OCI-LY7 (cell line): ENCODE results near the gene NPM3. TPM values are rescaled to one million over a fixed set of nuclear protein-coding genes. Genes with fewer than 3 reads are reported as not detected.

Experiments used
- BruUV-seq: library from RNA; stranded (reverse); fragments of 400-500 nt; replicated peaks from 2 replicates; lab custom pipeline; 2021; lab: Mats Ljungman, UMichigan
- CTCF ChIA-PET: fragments of 300-600 bp; sonication (Branson Sonifier 250); formaldehyde crosslinking; loops from one replicate; lab custom pipeline; 2022; ENCODE audit warnings: antibody characterized with exemption; ENCODE audit not compliant: unreplicated experiment; lab: Charles Lee
- POLR2A ChIA-PET: fragments of 300-600 bp; sonication (Branson Sonifier 250); formaldehyde crosslinking; loops from one replicate; lab custom pipeline; 2022; ENCODE audit warnings: antibody characterized with exemption; lab: Charles Lee
- DNase-seq: peaks from one replicate; pipeline ENCODE4 v3.0.0-alpha.2; 2015; ENCODE audit warnings: low spot score
- H2AFZ ChIP-seq: fragments of 200-600 bp; sonication (generic), shearing (Covaris generic); 2 replicates; pipeline ENCODE4 v1.6.1; 2014; ENCODE audit warnings: mild to moderate bottlenecking, antibody characterized with exemption, low read length, moderate library complexity
- H3K27ac ChIP-seq: fragments of 200-600 bp; sonication (generic); 2 replicates; pipeline ENCODE4 v1.5.1; 2014; ENCODE audit warnings: mixed run types, low read depth, mild to moderate bottlenecking, moderate library complexity, low read length, inconsistent platforms; ENCODE audit not compliant: poor library complexity, severe bottlenecking
- H3K36me3 ChIP-seq: fragments of 200-600 bp; sonication (generic); 2 replicates; pipeline ENCODE4 v1.6.1; 2014; ENCODE audit warnings: mild to moderate bottlenecking, antibody characterized with exemption, low read length, moderate library complexity, mixed read lengths; ENCODE audit not compliant: insufficient read depth
- H3K4me1 ChIP-seq: fragments of 200-600 bp; sonication (generic); 2 replicates; pipeline ENCODE4 v1.5.1; 2014; ENCODE audit warnings: mild to moderate bottlenecking, low read length; ENCODE audit not compliant: insufficient read depth, poor library complexity, severe bottlenecking
- H3K4me2 ChIP-seq: fragments of 200-600 bp; sonication (generic); 2 replicates; pipeline ENCODE4 v1.6.1; 2014; ENCODE audit warnings: mild to moderate bottlenecking, low read length
- H3K4me3 ChIP-seq: fragments of 200-600 bp; sonication (generic); 2 replicates; pipeline ENCODE4 v1.5.1; 2014; ENCODE audit warnings: mild to moderate bottlenecking, low read depth, low read length; ENCODE audit not compliant: poor library complexity, severe bottlenecking
- H3K79me2 ChIP-seq: fragments of 200-600 bp; sonication (generic); 2 replicates; pipeline ENCODE4 v1.6.1; 2016; ENCODE audit warnings: low read depth, mild to moderate bottlenecking, low read length, moderate library complexity, mixed read lengths; ENCODE audit not compliant: insufficient read depth
- H3K9me2 ChIP-seq: fragments of 200-600 bp; sonication (generic); 2 replicates; pipeline ENCODE4 v1.6.1; 2016; ENCODE audit warnings: mild to moderate bottlenecking, low read length, mixed read lengths; ENCODE audit not compliant: insufficient read depth
- H3K9me3 ChIP-seq: fragments of 200-600 bp; sonication (generic); 2 replicates; pipeline ENCODE4 v1.6.1; 2014; ENCODE audit warnings: mild to moderate bottlenecking, mixed run types, low read length, mixed read lengths
- H4K20me1 ChIP-seq: fragments of 200-600 bp; sonication (generic); 2 replicates; pipeline ENCODE4 v1.6.1; 2014; ENCODE audit warnings: mild to moderate bottlenecking, antibody characterized with exemption, low read length, moderate library complexity, mixed read lengths; ENCODE audit not compliant: insufficient read depth
- EZH2phosphoT487 ChIP-seq: fragments of 200-600 bp; sonication (generic); IDR thresholded peaks from 2 replicates; pipeline ENCODE4 v1.6.1; 2018; ENCODE audit warnings: low read depth, borderline replicate concordance, mild to moderate bottlenecking, mixed run types, antibody characterized with exemption, low read length, moderate library complexity, mixed read lengths
- intact Hi-C: fragments of 100-400 bp; cut with micrococcal nuclease; formaldehyde crosslinking; loops from one replicate; pipeline ENCODE4 v1.10.0; 2022; ENCODE audit not compliant: unreplicated experiment
- total RNA-seq, 2 experiments: library from RNA; depleted of rRNA in 1 of 2; stranded (reverse); fragments of >200 nt in 1 of 2; shearing (Covaris generic) in 1 of 2; gene quantifications; 2 replicates each; pipeline ENCODE4 v1.2.3, GENCODE V29; 2014 to 2022
- TF ChIP-seq, protein P1 (sequence below): fragments of 200-600 bp; sonication (generic); conservative IDR thresholded peaks from 2 replicates; pipeline ENCODE4 v1.5.1; 2014; ENCODE audit warnings: mild to moderate bottlenecking, antibody characterized with exemption, low read length, moderate library complexity, mixed read lengths

NPM3 gene
- total RNA-seq, 2 experiments from 2014 or later = 111 to 115 TPM

DNA sequence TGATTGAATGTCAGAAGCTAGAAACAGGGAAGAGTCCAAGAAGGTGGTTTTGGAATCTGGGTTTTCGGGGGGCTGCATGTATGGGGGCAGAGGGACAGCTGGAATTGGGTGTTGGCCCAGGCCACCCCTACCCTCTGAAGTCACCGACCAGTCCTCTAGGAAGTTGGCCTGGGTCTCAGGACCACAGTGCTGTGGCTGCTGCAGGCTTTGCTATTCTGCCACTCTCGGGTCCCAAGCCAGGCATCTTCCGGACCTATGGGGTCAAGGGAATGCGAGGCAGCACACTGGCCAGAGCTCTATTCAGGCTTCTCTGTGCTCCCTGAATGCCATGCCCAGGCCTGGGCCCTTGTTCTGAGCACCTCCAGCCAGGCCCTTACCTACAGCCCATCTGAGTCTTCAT is 20.5 kb downstream of the NPM3 start:
- Histone ChIP-seq H3K4me3 (no peak overlapping the region), H3K36me3 (no peaks in the 10 kb centered on the region), H3K79me2 (no peaks in the 10 kb centered on the region), H3K4me1 (no peaks in the 10 kb centered on the region), H3K27ac (no peak overlapping the region), H3K9me3 (no peaks in the 10 kb centered on the region), H3K9me2 (no peaks in the 10 kb centered on the region), H2AFZ (no peak overlapping the region), H4K20me1 (no peaks in the 10 kb centered on the region), H3K4me2 (no peak overlapping the region)
- no TSS peak for BruUV-seq
- TF ChIP-seq, protein P1, sequence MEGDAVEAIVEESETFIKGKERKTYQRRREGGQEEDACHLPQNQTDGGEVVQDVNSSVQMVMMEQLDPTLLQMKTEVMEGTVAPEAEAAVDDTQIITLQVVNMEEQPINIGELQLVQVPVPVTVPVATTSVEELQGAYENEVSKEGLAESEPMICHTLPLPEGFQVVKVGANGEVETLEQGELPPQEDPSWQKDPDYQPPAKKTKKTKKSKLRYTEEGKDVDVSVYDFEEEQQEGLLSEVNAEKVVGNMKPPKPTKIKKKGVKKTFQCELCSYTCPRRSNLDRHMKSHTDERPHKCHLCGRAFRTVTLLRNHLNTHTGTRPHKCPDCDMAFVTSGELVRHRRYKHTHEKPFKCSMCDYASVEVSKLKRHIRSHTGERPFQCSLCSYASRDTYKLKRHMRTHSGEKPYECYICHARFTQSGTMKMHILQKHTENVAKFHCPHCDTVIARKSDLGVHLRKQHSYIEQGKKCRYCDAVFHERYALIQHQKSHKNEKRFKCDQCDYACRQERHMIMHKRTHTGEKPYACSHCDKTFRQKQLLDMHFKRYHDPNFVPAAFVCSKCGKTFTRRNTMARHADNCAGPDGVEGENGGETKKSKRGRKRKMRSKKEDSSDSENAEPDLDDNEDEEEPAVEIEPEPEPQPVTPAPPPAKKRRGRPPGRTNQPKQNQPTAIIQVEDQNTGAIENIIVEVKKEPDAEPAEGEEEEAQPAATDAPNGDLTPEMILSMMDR = no peak
- TF ChIP-seq EZH2phosphoT487 = no peak
- no peak for DNase-seq
- intact Hi-C loops = no loop called here
- CTCF ChIA-PET = no interaction called here
- POLR2A ChIA-PET = no interaction called here

- Histone ChIP-seq H3K79me2 (no peaks in the 10 kb centered on the region), H3K9me2 (no peaks in the 10 kb centered on the region), H2AFZ (no peak overlapping the region), H3K27ac (no peak overlapping the region), H3K4me2 (no peak overlapping the region), H3K4me3 (no peak overlapping the region), H4K20me1 (no peaks in the 10 kb centered on the region), H3K4me1 (no peaks in the 10 kb centered on the region), H3K9me3 (no peaks in the 10 kb centered on the region), H3K36me3 (no peaks in the 10 kb centered on the region)
- intact Hi-C loops = no loop called here
- BruUV-seq = no TSS peak
- ChIA-PET POLR2A (interaction anchor here (0.6 kb wide), 1 partner anchor 482 kb away, joined by 5 read pairs; no protein-coding TSS in a partner anchor), CTCF (no interaction called here)
- no peak for DNase-seq
- TF ChIP-seq, protein P1 = no peak
- TF ChIP-seq EZH2phosphoT487 = no peak
Observed at GRCh38 chr10:101761226-101761625, 22.0 kb downstream of the NPM3 start.

- Histone ChIP-seq H2AFZ (no peak overlapping the region), H3K79me2 (no peaks in the 10 kb centered on the region), H3K9me2 (no peaks in the 10 kb centered on the region), H3K27ac (no peak overlapping the region), H3K4me3 (no peak overlapping the region), H4K20me1 (no peaks in the 10 kb centered on the region), H3K4me2 (no peak overlapping the region), H3K9me3 (no peaks in the 10 kb centered on the region), H3K4me1 (no peaks in the 10 kb centered on the region), H3K36me3 (no peaks in the 10 kb centered on the region)
- POLR2A ChIA-PET = interaction anchor here (0.6 kb wide), 1 partner anchor 733 kb away, joined by 3 read pairs; no protein-coding TSS in a partner anchor
- no TSS peak for BruUV-seq
- TF ChIP-seq, protein P1 = no peak
- no peak for TF ChIP-seq EZH2phosphoT487
- intact Hi-C loops = no loop called here
- DNase-seq = no peak
- CTCF ChIA-PET = no interaction called here
Observed at GRCh38 chr10:101760510-101760909, 22.7 kb downstream of the NPM3 start.
